ENCODE results near the gene WDR86.
A peak's percentile ranks its signal among the peaks of the same experiment; 100 is the strongest.

WDR86 gene

DNA sequence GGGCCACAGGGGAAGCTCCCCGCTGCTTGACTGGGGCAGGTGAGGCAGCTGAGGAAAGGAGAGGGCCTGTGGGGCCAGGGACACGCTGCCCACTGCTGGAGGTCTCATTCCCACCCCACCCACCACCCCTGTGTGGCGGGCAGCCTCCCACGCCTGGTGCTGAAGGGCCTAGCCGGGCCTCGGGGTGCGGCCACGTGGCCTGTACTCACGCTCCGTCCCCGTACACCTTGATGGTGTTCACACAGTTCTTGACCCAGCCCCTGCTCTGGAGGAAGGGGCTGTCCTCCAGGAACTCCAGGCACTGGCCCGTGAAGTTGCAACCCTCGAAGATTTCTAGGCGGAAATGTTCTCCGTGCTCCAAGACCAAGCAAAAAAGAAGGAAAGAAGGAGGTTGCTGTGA lies 26.1 kb upstream of the WDR86 start:
- no peaks in the 10 kb centered on the region for H3K27me3 Mint-ChIP-seq (ENCODE audit: low read depth)

DNA sequence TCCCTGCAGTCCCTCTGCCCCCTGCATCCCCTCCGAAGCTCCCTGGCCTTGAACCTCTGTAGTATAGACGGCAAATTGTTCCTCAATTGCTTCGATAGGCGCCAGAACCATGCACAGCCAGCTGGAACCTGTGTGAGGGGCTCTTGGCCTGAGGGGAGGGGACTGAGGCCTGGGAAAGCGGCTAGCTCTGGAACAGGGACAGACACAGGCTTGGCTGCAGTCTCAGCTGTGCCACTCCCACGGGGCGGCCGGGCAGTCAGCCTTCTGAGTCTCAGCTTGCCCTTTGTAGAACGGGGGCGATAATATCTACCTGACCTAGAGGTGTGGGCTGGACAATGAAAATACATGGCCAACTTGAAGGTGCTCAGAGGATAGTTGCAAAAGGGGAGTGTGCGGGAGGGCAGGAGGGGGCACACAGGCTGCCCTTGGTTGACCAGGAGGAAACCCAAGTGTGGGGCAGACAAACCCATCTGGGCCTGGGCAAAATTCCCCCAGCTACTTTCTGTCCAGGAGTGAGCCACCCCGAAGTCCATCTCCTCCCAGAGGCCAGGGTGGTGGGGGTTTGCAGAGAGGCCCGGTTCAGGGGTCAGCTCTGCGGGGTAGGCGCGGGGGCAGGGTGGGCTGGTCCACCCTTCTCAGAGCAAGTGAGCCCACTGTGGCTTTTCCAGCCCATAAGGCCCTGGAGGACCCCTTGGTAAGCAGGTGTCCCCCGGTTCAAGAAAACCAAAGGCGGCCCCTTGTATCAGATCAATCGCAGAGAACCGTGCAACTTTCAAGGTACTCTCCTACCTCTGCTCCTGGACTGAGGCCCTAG lies 25.5 kb upstream of the WDR86 start:
- Mint-ChIP-seq H3K36me3 (ENCODE audit: low read depth) (no peaks in the 10 kb centered on the region), H3K27me3 (ENCODE audit: low read depth) (no peaks in the 10 kb centered on the region), H3K4me1 (ENCODE audit: low read depth) (peaks cover 18% of the 10 kb centered on the region), H3K27ac (no peak overlapping the region), H3K9me3 (no peaks in the 10 kb centered on the region), H3K4me3 (no peak overlapping the region)
- DNase-seq (ENCODE audit: low spot score): no peak

More for the DNA sequence above, 26.1 kb upstream of the WDR86 start:
- H3K4me3 Mint-ChIP-seq: no peak overlapping the region
- no peaks in the 10 kb centered on the region for H3K9me3 Mint-ChIP-seq
- H3K27ac Mint-ChIP-seq: no peak overlapping the region
- peaks cover 21% of the 10 kb centered on the region for H3K4me1 Mint-ChIP-seq (ENCODE audit: low read depth)
- no peak for DNase-seq (ENCODE audit: low spot score)
- H3K36me3 Mint-ChIP-seq (ENCODE audit: low read depth): no peaks in the 10 kb centered on the region

DNA sequence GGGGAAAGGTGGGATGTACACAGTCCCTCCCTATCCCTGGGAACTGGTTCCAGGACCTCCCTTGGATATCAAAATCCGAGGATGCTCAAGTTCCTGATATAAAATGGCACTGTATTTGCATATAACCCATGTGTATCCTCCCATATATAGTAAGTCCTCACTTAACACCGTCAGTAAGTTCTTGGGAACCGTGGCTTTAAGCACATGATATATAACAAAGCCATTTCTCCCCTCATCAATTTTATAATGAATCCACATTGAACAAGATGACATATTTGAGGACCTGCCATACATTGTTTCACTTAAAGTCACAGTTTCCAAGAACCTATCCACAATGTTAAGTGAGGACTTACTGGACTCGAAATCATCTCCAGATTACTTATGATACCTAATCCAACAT lies 24.7 kb upstream of the WDR86 start:
- no peaks in the 10 kb centered on the region for H3K36me3 Mint-ChIP-seq (ENCODE audit: low read depth)
- no peak for DNase-seq (ENCODE audit: low spot score)
- H3K27ac Mint-ChIP-seq: no peak overlapping the region

DNA sequence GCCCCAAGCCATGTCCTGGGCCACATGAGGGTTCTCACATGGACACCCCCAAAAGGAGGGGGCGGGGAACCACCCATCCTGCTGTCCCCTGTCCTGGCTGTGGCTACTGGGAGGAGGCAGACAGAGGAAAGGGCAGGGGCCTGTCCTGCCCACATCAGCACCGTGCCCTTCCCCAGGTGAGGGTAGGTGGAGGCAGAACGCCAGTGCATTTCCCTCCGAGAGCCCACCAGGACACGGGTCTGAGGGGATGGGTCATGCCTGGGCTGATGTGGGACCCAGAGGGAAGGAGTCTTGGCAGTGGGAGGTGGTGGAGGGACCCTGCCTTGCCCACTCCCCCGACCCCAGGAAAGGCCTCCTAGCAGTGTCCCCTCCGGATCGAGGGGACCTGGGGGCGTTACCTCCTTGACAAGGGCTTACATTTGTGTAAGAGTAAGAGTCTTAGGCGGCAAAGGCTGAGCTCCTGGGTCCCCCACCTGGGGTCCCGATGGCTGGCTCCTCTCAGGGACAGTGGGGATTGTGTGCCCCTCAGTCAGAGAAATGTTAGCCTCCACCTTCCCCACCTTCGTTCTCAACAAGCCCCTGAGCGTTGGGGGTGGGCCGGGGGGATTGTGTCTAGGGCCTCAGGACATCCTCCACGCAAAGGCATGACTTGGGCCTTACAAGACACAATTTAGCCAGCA lies 24.0 kb upstream of the WDR86 start:
- Mint-ChIP-seq H3K4me1 (ENCODE audit: low read depth) (peaks cover 29% of the 10 kb centered on the region), H3K27ac (no peak overlapping the region), H3K36me3 (ENCODE audit: low read depth) (no peaks in the 10 kb centered on the region), H3K27me3 (ENCODE audit: low read depth) (no peaks in the 10 kb centered on the region), H3K4me3 (no peak overlapping the region), H3K9me3 (no peaks in the 10 kb centered on the region)
- no peak for DNase-seq (ENCODE audit: low spot score)

More for the DNA sequence above, 24.7 kb upstream of the WDR86 start:
- no peaks in the 10 kb centered on the region for H3K9me3 Mint-ChIP-seq
- H3K4me1 Mint-ChIP-seq (ENCODE audit: low read depth): peaks cover 23% of the 10 kb centered on the region
- no peak overlapping the region for H3K4me3 Mint-ChIP-seq
- no peaks in the 10 kb centered on the region for H3K27me3 Mint-ChIP-seq (ENCODE audit: low read depth)

DNA sequence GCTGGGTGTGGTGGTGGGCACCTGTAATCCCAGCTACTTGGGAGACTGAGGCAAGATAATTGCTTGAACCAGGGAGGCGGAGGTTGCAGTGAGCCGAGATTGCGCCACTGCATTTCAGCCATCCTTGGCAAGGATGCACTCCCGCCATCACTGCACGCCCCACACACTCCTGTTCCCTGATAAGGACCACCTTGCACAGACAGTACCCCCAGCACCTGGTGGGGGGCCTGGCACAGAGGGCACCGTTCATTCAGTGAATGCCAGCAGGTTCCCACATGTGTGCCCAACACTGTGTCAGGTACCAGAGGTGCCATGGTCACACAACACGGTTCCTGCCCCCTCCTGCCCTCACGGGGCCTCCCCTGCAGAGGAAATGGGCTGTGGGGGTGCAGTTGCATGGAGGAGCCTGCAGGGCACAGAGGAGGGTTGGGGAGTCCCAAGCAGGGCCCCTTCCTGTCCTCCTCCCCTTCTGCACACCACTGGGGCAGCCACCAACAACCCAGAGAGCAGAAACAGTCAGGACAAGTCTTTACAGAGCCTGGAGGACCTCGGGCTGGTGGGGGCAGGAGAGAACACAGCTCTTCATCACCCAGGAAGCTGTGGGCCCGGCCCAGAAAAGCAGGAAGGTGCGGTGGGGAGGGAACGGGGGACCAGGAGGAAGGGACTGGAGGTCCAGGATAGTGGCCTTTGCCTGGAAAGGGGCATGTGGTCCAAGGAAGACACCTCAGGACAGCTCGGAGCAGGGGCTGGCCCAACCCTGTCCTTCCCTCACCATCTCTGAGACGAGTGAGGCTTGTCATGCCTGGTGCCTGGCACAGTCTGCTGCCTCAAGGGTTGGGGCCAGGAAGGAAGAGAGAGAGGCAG lies 23.1 kb upstream of the WDR86 start:
- Mint-ChIP-seq H3K36me3 (ENCODE audit: low read depth) (no peaks in the 10 kb centered on the region), H3K4me1 (ENCODE audit: low read depth) (peaks cover 38% of the 10 kb centered on the region), H3K9me3 (no peaks in the 10 kb centered on the region)

DNA sequence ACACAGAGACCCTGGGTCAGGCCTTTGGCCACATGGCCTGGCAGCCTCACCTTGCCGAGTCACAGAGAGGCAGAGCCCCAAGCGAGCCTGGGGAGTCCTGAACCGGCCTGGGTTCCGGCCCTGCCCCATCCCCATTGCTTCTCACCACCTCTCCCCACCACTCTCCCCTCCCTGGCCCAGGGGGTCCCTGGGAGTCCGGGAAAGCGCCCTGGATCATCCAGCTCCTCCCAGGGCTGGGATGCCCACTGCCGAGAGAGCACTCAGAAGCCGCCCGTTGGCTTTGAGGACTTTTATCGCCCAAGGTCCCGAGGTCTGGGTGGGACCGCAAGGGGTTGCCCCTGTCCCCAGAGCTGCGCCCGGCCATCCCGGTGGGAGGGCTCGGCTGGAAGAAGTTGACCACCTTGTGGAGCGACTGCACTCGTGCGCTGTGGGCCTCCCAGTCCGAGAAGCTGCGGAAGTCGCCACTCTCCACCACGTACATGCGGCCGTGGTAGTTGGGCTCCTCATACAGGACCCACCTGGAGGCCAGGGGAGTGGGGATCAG lies 22.0 kb upstream of the WDR86 start:
- no peaks in the 10 kb centered on the region for H3K9me3 Mint-ChIP-seq

More for the DNA sequence above, 23.1 kb upstream of the WDR86 start:
- H3K27ac Mint-ChIP-seq: peak overlapping the region; percentile 80
- peak overlapping the region; percentile 50 for H3K4me3 Mint-ChIP-seq
- peak; percentile 50 for DNase-seq (ENCODE audit: low spot score)
- H3K27me3 Mint-ChIP-seq (ENCODE audit: low read depth): no peaks in the 10 kb centered on the region

DNA sequence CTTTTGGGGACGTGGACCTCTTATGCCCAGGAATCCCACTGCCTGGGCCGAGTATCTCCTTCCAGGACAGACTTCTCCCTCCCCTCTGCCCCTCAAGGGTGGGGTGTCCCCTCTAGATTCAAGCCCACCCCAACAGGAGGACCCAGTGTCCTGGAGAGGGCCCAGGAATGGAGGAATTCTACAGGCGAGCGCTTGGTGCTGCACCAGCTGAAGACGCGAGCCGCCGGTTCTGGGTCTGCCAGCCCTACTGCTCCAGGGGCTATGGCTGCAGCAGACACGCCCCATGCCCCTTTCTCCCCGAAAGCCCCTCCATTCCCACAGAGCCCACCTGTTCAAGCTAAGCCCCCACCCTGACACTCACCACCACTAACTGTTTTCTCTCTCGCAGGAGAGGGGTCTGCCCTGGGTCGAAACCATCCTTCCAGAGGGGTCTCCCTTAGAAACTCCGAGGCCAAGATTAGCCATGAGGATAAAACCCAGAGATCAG lies 21.5 kb upstream of the WDR86 start:
- no peak overlapping the region for H3K27ac Mint-ChIP-seq
- no peaks in the 10 kb centered on the region for H3K9me3 Mint-ChIP-seq
- peaks cover 39% of the 10 kb centered on the region for H3K4me1 Mint-ChIP-seq (ENCODE audit: low read depth)
- no peaks in the 10 kb centered on the region for H3K27me3 Mint-ChIP-seq (ENCODE audit: low read depth)
- H3K4me3 Mint-ChIP-seq: no peak overlapping the region
- no peaks in the 10 kb centered on the region for H3K36me3 Mint-ChIP-seq (ENCODE audit: low read depth)
- no peak for DNase-seq (ENCODE audit: low spot score)

More for the DNA sequence above, 22.0 kb upstream of the WDR86 start:
- H3K27me3 Mint-ChIP-seq (ENCODE audit: low read depth): no peaks in the 10 kb centered on the region
- no peaks in the 10 kb centered on the region for H3K36me3 Mint-ChIP-seq (ENCODE audit: low read depth)
- DNase-seq (ENCODE audit: low spot score): no peak
- no peak overlapping the region for H3K4me3 Mint-ChIP-seq
- no peak overlapping the region for H3K27ac Mint-ChIP-seq
- H3K4me1 Mint-ChIP-seq (ENCODE audit: low read depth): peaks cover 39% of the 10 kb centered on the region

DNA sequence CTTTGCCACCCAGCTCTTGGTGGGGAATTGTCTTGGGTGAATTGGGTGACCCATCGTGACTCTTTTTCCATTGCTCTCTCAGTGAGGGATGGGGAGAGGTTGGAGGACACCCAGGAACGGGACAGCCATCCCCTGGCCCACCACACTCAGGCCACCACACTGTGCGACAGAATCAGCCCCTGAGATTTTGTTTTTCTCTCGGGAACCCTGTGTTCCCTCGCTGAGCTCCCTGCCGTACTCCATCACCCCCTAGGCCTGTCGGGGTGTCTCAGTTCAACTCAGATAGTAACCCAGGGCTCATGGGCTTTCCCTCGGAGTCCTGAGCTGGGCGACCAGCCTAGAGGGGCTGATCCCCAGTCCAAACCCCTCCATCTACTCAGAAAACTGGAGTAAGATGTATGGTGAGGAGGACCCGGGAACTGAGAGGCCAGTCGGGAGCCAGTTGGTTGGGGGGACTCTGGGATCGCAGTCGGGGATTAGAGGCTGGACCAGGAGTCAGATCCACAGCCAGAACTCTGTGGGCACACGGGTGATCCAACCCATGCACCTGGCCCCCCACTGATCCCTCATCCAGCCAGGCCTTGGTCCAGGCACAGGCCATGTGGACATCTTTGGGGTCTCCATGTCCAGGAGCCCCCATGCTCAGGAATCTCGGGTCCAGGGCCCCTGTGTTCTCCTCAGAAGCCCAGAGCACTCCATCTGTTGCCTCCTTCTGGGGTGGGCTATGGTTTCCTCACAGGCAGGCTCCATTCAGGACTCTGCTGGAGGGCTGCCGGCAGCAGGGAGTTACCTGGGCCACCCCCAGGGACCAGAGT lies 20.8 kb upstream of the WDR86 start:
- Mint-ChIP-seq H3K27ac (no peak overlapping the region), H3K36me3 (ENCODE audit: low read depth) (no peaks in the 10 kb centered on the region), H3K27me3 (ENCODE audit: low read depth) (no peaks in the 10 kb centered on the region), H3K4me3 (no peak overlapping the region), H3K9me3 (no peaks in the 10 kb centered on the region), H3K4me1 (ENCODE audit: low read depth) (peaks cover 39% of the 10 kb centered on the region)
- DNase-seq (ENCODE audit: low spot score): no peak

DNA sequence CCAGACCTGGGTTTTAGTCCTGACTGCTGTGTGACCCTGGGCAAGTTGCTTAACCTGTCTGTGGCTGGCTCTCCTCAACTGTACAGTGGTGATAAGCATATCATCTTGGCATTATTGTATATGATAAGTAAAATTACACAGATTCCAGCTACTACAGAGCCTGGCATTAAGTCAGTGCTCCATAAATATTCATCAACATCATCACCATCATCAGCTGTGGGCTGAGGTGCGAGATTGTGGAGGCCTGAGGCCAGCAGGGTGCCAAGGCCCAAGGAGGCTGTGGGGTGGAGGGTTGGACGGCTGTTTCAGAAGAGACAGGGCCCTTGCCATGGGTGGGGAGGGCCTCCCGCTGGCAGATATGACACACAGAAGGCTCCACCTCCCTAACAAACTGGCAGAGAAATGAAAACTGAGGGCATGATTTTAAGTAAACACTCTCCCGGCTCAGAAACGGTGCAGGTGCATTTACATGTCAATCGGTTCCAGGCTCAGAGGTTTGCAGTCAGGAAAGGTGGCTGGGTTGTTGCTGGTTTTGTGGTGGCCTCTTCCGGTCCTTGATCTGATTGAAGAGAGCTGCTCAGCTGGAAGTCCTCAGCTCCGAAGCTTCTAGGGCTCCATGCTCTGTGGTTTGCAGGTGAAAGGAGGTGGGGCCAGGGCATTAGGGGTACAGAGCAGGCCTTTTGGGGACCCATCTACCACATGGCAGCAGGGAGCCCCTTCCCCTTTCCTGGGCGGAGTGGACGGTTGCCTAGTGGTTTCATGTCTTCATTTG lies 19.9 kb upstream of the WDR86 start:
- Mint-ChIP-seq H3K4me1 (ENCODE audit: low read depth) (peaks cover 39% of the 10 kb centered on the region), H3K27me3 (ENCODE audit: low read depth) (no peaks in the 10 kb centered on the region), H3K36me3 (ENCODE audit: low read depth) (no peaks in the 10 kb centered on the region), H3K9me3 (no peaks in the 10 kb centered on the region), H3K4me3 (peak overlapping the region; percentile 59), H3K27ac (peak overlapping the region; percentile 78)
- DNase-seq (ENCODE audit: low spot score): peak; percentile 40

DNA sequence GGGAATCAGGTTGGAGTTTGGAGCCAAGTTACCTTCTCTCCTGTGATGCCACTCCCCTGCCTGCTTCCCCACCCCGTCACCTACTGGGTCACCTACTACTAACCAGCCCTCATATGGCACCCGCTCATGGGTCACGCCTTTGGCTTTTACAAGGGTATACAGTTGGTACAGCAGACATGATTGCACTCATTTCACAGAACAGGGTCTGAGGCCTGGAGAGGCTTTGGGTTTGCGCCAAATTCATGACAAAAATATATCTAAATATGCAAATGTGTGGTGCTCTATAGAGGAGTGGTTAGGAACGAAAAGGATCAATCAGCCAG lies 19.4 kb upstream of the WDR86 start:
- Mint-ChIP-seq H3K36me3 (ENCODE audit: low read depth) (no peaks in the 10 kb centered on the region), H3K4me3 (peak overlapping the region; percentile 59), H3K4me1 (ENCODE audit: low read depth) (peaks cover 39% of the 10 kb centered on the region), H3K9me3 (no peaks in the 10 kb centered on the region), H3K27ac (no peak overlapping the region), H3K27me3 (ENCODE audit: low read depth) (no peaks in the 10 kb centered on the region)
- no peak for DNase-seq (ENCODE audit: low spot score)

DNA sequence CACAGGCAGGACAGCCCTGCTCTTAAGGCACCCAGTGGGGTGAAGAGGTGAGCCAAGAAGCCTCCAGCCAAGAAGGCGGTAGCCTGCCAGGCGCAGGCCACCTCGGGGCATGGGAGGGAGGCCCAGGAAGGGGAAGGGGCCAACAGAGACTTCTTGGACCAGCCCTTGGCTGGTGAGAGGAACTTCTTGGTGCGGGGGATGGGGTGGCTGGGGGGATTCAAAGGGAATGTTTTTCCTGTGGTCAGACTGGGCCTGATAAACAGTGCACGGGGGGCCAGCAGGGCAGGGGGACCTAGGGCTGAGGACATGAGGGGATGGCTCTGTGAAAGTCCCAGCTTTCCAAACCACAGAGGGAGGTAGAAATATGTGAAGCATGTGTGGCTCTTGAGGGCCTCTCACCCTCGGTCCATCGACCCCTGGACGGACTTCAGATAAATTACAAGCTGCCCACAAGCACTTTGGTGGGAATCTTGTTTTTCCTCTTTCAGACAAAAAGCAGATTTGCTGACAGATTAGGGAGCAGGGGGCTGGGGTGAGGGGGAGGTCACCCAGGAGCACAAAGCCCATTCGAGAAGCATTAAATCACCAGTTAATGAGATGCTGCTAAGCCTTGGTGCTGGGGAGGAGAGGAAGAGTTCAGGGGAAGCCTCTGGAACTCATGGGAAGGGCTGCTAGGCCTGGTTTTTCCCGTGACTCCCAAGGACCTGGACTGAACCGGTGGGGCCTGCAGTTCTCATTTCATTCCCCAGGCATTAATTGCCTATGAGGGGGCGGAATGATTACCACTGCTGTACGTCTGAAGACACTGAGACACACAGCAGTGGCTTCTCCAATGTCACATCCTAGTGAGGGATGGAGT lies 18.8 kb upstream of the WDR86 start:
- Mint-ChIP-seq H3K27me3 (ENCODE audit: low read depth) (no peaks in the 10 kb centered on the region), H3K4me3 (no peak overlapping the region), H3K27ac (no peak overlapping the region), H3K9me3 (no peaks in the 10 kb centered on the region), H3K36me3 (ENCODE audit: low read depth) (no peaks in the 10 kb centered on the region), H3K4me1 (ENCODE audit: low read depth) (peaks cover 39% of the 10 kb centered on the region)
- no peak for DNase-seq (ENCODE audit: low spot score)

Measured in T-helper 2 cell treated with Interferon-gamma antibody and Interleukin-4, amounts not matched to agents 5 μg/mL and 100 μg/mL, for 36 hours (primary cell).